Activated T-cell treated with anti-CD3 and anti-CD28 coated beads, Interleukin-2, amount 50 U/mL, for 1 hour (primary cell): Measurements from ENCODE around the gene CSF2.
"Not testable (repeated sequence)": the region's sequence is repeated elsewhere in the genome, so short reads cannot be mapped to it uniquely, and the experiment has no call there.

Experiments used
- DNase-seq: peaks from one replicate; pipeline ENCODE4 v3.0.0-alpha.2; 2020

Gene CSF2

DNA sequence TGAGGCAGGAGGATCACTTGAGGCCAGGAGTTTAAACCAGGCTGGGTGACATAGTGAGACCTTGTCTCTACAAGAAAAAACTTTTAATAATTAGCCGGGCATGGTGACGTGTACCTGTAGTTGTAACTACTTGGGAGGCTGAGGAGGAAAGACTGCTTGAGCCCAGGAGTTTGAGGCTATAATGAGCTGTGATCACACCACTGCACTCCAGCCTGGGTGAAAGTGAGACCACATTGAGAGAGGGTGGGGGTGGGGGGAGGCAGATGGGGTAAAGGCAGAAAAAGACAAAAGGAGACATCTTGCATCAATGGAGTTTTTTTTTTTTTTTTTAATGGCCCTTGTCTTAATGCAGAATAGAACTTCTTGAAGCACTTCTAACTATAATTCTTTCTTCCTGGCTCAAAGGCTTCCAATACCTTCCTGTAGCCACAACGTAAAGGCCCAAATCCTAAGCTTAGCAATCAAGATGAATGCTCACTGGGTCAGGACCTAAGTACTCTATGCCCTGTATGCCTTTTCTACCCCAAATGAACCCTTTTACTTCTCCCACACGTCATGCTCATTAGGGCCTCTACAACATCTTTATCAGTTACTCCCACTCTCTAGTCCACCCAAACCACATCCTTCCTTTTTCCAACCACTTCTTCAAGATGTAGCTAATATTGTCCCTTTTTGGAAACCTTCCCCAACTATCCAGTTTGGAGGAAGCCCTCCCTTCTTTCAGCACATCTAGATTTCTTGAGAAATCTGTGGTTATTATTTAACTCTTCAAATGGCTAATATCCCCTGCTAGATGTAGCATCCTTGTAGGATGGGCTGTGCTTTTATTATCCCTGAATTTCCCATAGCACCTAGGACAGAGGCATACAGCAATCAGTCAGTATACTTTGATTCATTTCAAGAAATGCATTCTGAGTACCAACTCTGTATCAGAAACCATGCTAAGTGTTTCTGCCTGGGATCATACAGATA lies 40.8 kb downstream of the CSF2 start:
- DNase-seq = no peak

GRCh38 chr5:132115375-132115774 lies 41.8 kb downstream of the CSF2 start:
- no peak for DNase-seq

GRCh38 chr5:132116072-132116471 lies 42.5 kb downstream of the CSF2 start:
- DNase-seq = no peak

DNA sequence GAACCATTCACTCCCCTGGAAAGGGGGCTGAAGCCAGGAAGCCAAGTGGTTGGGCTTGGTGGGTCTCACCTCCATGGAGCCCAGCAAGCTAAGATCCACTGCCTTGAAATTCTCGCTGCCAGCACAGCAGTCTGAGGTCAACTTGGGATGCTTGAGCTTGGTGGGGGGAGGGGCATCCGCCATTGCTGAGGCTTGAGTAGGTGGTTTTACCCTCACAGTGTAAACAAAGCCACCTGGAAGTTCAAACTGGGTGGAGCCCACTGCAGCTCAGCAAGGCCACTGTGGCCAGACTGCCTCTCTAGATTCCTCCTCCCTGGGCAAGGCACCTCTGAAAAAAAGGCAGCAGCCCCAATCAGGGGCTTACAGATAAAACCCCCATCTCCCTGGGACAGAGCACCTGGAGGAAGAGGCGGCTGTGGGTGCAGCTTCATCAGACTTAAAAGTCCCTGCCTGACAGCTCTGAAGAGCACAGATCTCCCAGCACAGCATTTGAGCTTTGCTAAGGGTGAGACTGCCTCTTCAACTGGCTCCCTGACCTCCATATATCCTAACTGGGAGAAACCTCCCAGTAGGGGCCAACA lies 43.4 kb downstream of the CSF2 start:
- not testable (repeated sequence) for DNase-seq

DNA sequence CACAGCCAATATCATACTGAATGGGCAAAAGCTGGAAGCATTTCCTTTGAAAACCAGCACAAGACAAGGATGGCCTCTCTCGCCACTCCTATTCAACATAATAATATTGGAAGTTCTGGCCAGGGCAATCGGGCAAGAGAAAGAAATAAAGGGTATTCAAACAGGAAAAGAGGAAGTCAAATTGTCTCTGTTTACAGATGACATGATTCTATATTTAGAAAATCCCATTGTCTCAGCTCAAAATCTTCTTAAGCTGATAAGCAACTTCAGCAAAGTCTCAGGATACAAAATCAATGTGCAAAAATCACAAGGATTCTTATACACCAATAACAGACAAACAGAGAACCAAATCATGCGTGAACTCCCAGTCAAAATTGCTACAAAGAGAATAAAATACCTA lies 47.1 kb downstream of the CSF2 start:
- not testable (repeated sequence) for DNase-seq

DNA sequence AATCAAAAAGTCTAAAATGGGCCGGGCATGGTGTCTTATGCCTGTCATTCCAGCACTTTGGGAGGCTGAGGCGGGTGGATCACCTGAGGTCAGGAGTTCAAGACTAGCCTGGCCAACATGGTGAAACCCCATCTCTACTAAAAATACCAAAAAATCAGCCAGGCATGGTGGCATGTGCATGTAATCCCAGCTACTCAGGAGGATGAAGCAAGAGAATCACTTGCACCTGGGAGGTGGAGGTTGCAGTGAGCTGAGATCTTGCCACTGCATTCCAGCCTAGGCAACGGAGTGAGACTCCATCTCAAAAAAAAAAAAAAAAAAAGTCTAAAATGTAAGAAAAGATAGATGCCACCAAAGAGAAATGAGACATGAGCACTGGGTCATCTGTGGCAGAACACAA lies 49.4 kb downstream of the CSF2 start:
- not testable (repeated sequence) for DNase-seq

DNA sequence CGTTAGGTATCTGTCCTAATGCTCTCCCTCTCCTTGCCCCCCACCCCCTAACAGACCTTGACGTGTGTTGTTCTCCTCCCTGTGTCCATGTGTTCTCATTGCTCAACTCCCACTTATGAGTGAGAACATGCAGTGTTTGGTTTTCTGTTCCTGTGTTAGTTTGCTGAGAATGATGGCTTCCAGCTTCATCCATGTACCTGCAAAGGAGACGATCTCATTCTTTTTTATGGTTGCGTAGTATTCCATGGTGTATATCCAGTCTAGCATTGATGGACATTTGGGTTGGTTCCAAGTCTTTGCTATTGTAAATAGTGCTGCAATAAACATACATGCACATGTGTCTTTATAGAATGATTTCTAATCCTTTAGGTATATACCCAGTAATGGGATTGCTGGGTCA lies 50.0 kb downstream of the CSF2 start:
- not testable (repeated sequence) for DNase-seq
